GM18867 (cell line): ENCODE measurements around the gene EXOC3.
"Not testable (repeated sequence)": the region's sequence is repeated elsewhere in the genome, so short reads cannot be mapped to it uniquely, and the experiment has no call there.

Source experiments
- ATAC-seq: cut with Tn5 transposase; IDR thresholded peaks from one replicate; pipeline ENCODE4 v1.9.1; 2021; ENCODE audit warnings: mild to moderate bottlenecking, moderate library complexity; ENCODE audit not compliant: unreplicated experiment

Gene EXOC3

GRCh38 chr5:497871-498509, 55.0 kb downstream of the EXOC3 start:
- ATAC-seq = no peak

GRCh38 chr5:499233-500209, 56.5 kb downstream of the EXOC3 start:
- ATAC-seq = no peak

GRCh38 chr5:500491-500890, 57.5 kb downstream of the EXOC3 start:
- ATAC-seq = no peak

GRCh38 chr5:501105-501830, 58.3 kb downstream of the EXOC3 start:
- no peak for ATAC-seq

GRCh38 chr5:501831-502184, 58.8 kb downstream of the EXOC3 start:
- no peak for ATAC-seq

- ATAC-seq = no peak
These were observed 59.5 kb downstream of the EXOC3 start for GRCh38 chr5:502325-503079.

GRCh38 chr5:504326-505154, 61.6 kb downstream of the EXOC3 start:
- ATAC-seq = no peak

- ATAC-seq = no peak
These were observed 63.1 kb downstream of the EXOC3 start for GRCh38 chr5:505951-506525.

GRCh38 chr5:507986-508575, 65.1 kb downstream of the EXOC3 start:
- not testable (repeated sequence) for ATAC-seq

GRCh38 chr5:509611-510185, 66.7 kb downstream of the EXOC3 start:
- no peak for ATAC-seq

GRCh38 chr5:510521-510920, 67.5 kb downstream of the EXOC3 start:
- ATAC-seq = no peak

GRCh38 chr5:511476-511875, 68.5 kb downstream of the EXOC3 start:
- ATAC-seq = no peak

GRCh38 chr5:513216-514100, 70.5 kb downstream of the EXOC3 start:
- no peak for ATAC-seq

- no peak for ATAC-seq
These were observed 71.1 kb downstream of the EXOC3 start for GRCh38 chr5:514101-514485.

- no peak for ATAC-seq
These were observed 71.7 kb downstream of the EXOC3 start for GRCh38 chr5:514673-515072.

- no peak for ATAC-seq
These were observed 72.4 kb downstream of the EXOC3 start for GRCh38 chr5:515273-515836.

- ATAC-seq = no peak
These were observed 73.5 kb downstream of the EXOC3 start for GRCh38 chr5:516338-516925.
